Small intestine (tissue), 7 donors: Measurements from ENCODE around the gene S100A8. TPM values are rescaled to one million over a fixed set of nuclear protein-coding genes. Genes with fewer than 3 reads are reported as not detected.

Experiments used
- DNase-seq, 2 donors: peaks; one replicate each; pipeline versions ENCODE4 v3.0.0 to v3.0.0-alpha.2; 2013
- FAIRE-seq: peaks from 2 replicates; lab custom pipeline; 2012; peaks lifted over from hg19 to GRCh38; lab: Jason Lieb, UNC
- H3K27ac ChIP-seq, 3 donors: one replicate each; pipeline ENCODE4 v1.5.1; 2013; ENCODE audit warnings: low read length in 2 of 3, mild to moderate bottlenecking in 2 of 3, control low read depth in 1 of 3, inconsistent platforms in 1 of 3, low read depth in 1 of 3, moderate library complexity in 1 of 3
- H3K27me3 ChIP-seq, 3 donors: one replicate each; pipeline ENCODE4 v1.6.1; 2013; ENCODE audit warnings: low read length in 3 of 3, inconsistent platforms in 1 of 3; ENCODE audit not compliant: control insufficient read depth in 3 of 3, insufficient read depth in 3 of 3
- H3K36me3 ChIP-seq, 3 donors: one replicate each; pipeline ENCODE4 v1.6.1; 2013; ENCODE audit warnings: low read length in 3 of 3, inconsistent platforms in 1 of 3, low read depth in 1 of 3, mild to moderate bottlenecking in 1 of 3, moderate library complexity in 1 of 3; ENCODE audit not compliant: control insufficient read depth in 3 of 3, insufficient read depth in 2 of 3
- H3K4me1 ChIP-seq, 3 donors: one replicate each; pipeline ENCODE4 v1.6.1; 2013; ENCODE audit warnings: low read length in 2 of 3, inconsistent platforms in 1 of 3, low read depth in 1 of 3, mild to moderate bottlenecking in 1 of 3, moderate library complexity in 1 of 3; ENCODE audit not compliant: control insufficient read depth in 3 of 3, insufficient read depth in 2 of 3
- H3K4me3 ChIP-seq, 3 donors: one replicate each; pipeline ENCODE4 v1.5.1; 2013; ENCODE audit warnings: low read length in 3 of 3, control low read depth in 1 of 3, inconsistent platforms in 1 of 3, low read depth in 1 of 3, mild to moderate bottlenecking in 1 of 3, moderate library complexity in 1 of 3
- H3K9me3 ChIP-seq, 2 donors: one replicate each; pipeline ENCODE4 v1.6.1; 2013; ENCODE audit warnings: low read depth in 1 of 2, low read length in 1 of 2; ENCODE audit not compliant: control insufficient read depth in 2 of 2, insufficient read depth in 1 of 2
- WGBS, 3 donors: extraction: QIAGEN DNeasy Blood & Tissue Kit; methylation state at CpG; one replicate each; pipeline ENCODE4 v1.1.7; 2013; 5-methylcytosine and 5-hydroxymethylcytosine counted together
- polyA plus RNA-seq, 4 donors: library from polyadenylated mRNA; stranded (reverse) in 3 of 4; unstranded in 1 of 4; fragments of 200-250 nt in 3 of 4; fragments of 120-200 nt in 1 of 4; gene quantifications; one replicate each; pipeline versions ENCODE4 v1.2.1 to v1.2.3, GENCODE V29; 2013
- donor health status: healthy with polysubstance abuse.
- donor health status: control.
- donor health status: control.
- donor health status: Bipolar disorder and iron deficiency.
- donor health status: healthy.

S100A8 gene
- polyA plus RNA-seq, 4 donors, result 10.2 to 208 (median 86.3) TPM

GRCh38 chr1:153397924-153398651 is 7.2 kb upstream of the S100A8 start:
- DNase-seq (no peak), FAIRE-seq (no peak)
- H3K27ac ChIP-seq, result no peak overlapping the region
- no peak overlapping the region for H3K4me3 ChIP-seq
- 71 to 82% (median 80%) methylated on average over 5 to 6 of the region's 6 CpGs for WGBS, 3 donors
- no peaks in the 10 kb centered on the region for H3K4me1 ChIP-seq
- H3K36me3 ChIP-seq, result no peaks in the 10 kb centered on the region
- no peaks in the 10 kb centered on the region for H3K9me3 ChIP-seq
- H3K27me3 ChIP-seq, result no peaks in the 10 kb centered on the region

DNA sequence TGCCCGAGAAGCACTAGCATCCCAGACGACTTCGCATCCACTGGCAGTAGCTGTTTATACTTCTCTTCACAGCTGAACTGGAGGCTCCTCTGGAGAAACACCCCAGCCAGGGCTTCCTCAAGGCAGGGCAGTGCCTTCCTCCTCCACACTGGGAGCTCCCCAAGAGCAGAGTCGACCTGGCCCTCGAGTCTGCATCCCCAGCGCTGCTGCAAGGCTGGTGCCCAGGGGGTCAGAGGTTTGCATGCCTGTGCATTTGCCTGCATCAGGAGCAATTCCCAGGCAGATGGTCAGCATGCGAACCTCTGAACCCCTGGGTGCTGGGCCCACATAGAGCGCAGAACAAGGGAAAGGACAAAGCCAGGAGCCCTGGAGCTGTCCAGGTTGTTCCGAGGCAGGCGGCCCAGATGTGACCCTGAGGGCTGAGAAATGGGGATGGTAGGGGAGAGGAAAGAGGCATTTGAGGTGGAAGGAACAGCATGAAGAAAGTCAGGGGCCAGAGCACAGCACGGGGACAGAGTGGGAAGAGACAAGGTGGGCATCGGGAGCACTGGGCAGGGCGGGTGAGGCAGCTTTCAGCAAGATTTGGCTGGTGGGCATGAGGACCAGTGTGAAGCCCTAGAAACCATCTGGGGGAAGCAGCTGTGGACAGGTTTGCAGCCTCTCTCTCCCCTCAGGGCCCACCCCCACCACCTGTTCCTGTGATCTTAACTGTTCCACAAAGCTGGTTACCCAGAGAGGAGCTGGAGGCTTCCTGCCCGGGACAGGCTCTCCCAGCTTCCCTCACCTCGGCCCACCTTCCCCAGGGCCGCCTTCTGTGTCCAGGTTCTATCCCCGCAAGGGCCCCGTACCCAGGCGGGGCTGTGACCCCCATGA is 6.4 kb upstream of the S100A8 start:
- Histone ChIP-seq H3K36me3 (no peaks in the 10 kb centered on the region), H3K4me1 (no peaks in the 10 kb centered on the region), H3K9me3 (no peaks in the 10 kb centered on the region), H3K27ac (no peak overlapping the region), H3K4me3 (no peak overlapping the region), H3K27me3 (no peaks in the 10 kb centered on the region)
- DNase-seq (no peak), FAIRE-seq (no peak)
- 73 to 85% (median 84%) methylated on average over 19 of the region's 19 CpGs for WGBS, 3 donors

GRCh38 chr1:153396461-153396860 is 5.6 kb upstream of the S100A8 start:
- Histone ChIP-seq H3K27ac (no peak overlapping the region), H3K4me3 (no peak overlapping the region), H3K4me1 (no peaks in the 10 kb centered on the region), H3K36me3 (no peaks in the 10 kb centered on the region), H3K27me3 (no peaks in the 10 kb centered on the region), H3K9me3 (no peaks in the 10 kb centered on the region)
- 74 to 81% (median 78%) methylated on average over 6 of the region's 6 CpGs for WGBS, 3 donors
- DNase-seq (no peak), FAIRE-seq (no peak)

GRCh38 chr1:153395776-153396175 is 4.9 kb upstream of the S100A8 start:
- FAIRE-seq, result no peak
- Histone ChIP-seq H3K27ac (no peak overlapping the region), H3K4me1 (no peaks in the 10 kb centered on the region), H3K9me3 (no peaks in the 10 kb centered on the region), H3K27me3 (no peaks in the 10 kb centered on the region), H3K4me3 (no peak overlapping the region), H3K36me3 (no peaks in the 10 kb centered on the region)
- DNase-seq, result no peak
- 64 to 77% (median 74%) methylated on average over 6 of the region's 6 CpGs for WGBS, 3 donors

- no peaks in the 10 kb centered on the region for H3K4me1 ChIP-seq
- no peaks in the 10 kb centered on the region for H3K27me3 ChIP-seq
- H3K9me3 ChIP-seq, result no peaks in the 10 kb centered on the region
- DNase-seq (no peak), FAIRE-seq (no peak)
- no peaks in the 10 kb centered on the region for H3K36me3 ChIP-seq
- H3K27ac ChIP-seq, result no peak overlapping the region
- WGBS, 3 donors, result 55 to 70% (median 65%) methylated on average over 7 of the region's 7 CpGs
- H3K4me3 ChIP-seq, result no peak overlapping the region
These were observed 4.3 kb upstream of the S100A8 start for GRCh38 chr1:153395136-153395685.

DNA sequence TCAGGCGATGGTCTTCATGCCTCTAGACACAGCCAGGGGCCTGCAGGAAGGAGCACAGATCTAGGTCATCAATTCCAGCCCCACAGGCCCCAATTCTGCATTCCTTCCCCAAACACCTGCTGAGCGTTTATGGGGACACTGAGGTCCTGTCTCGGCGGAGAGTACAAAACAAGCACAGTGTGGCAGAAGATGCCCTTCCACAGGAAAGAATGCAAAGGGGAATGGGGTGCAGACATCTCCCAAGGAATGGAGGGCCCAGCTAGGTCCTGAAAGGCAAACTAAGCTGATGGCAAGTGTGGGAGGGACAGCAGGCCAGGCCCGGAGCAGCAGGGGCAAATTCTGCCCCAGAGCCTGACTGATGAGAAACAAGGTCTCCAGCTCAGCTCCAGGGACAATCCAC is 3.5 kb upstream of the S100A8 start:
- Histone ChIP-seq H3K36me3 (no peaks in the 10 kb centered on the region), H3K27me3 (no peaks in the 10 kb centered on the region), H3K4me1 (no peaks in the 10 kb centered on the region), H3K27ac (no peak overlapping the region), H3K4me3 (no peak overlapping the region), H3K9me3 (no peaks in the 10 kb centered on the region)
- DNase-seq (no peak), FAIRE-seq (no peak)
- 68 to 82% (median 74%) methylated on average over 5 of the region's 5 CpGs for WGBS, 3 donors

- Histone ChIP-seq H3K4me1 (no peaks in the 10 kb centered on the region), H3K27me3 (no peaks in the 10 kb centered on the region), H3K9me3 (no peaks in the 10 kb centered on the region), H3K4me3 (no peak overlapping the region), H3K36me3 (no peaks in the 10 kb centered on the region), H3K27ac (no peak overlapping the region)
- 73 to 82% (median 76%) methylated on average over 6 of the region's 6 CpGs for WGBS, 3 donors
- FAIRE-seq, result no peak
- no peak for DNase-seq
These were observed 3.1 kb upstream of the S100A8 start for GRCh38 chr1:153393926-153394325.

- H3K27ac ChIP-seq, result no peak overlapping the region
- no peak for FAIRE-seq
- H3K36me3 ChIP-seq, result no peaks in the 10 kb centered on the region
- no peaks in the 10 kb centered on the region for H3K4me1 ChIP-seq
- no peak for DNase-seq
- WGBS, 3 donors, result 80 to 86% (median 82%) methylated on average over 3 of the region's 3 CpGs
- H3K4me3 ChIP-seq, result no peak overlapping the region
- H3K27me3 ChIP-seq, result no peaks in the 10 kb centered on the region
- H3K9me3 ChIP-seq, result no peaks in the 10 kb centered on the region
These were observed 1.9 kb upstream of the S100A8 start for GRCh38 chr1:153392822-153393221.
